ENCODE results near the gene GTPBP2. TPM values are rescaled to one million over a fixed set of nuclear protein-coding genes. Genes with fewer than 3 reads are reported as not detected.

Gene GTPBP2
- total RNA-seq, 1 experiment from 2014 or later: 70.8 TPM

GRCh38 chr6:43629505-43630300, 639 bp upstream of the GTPBP2 start:
- Histone ChIP-seq H3K4me3 (peak overlapping the region; percentile 93), H3K9me2 (ENCODE audit: insufficient read depth) (no peaks in the 10 kb centered on the region), H3K4me1 (replicated peaks; ENCODE audit: insufficient read depth) (peaks cover 34% of the 10 kb centered on the region), H4K20me1 (ENCODE audit: insufficient read depth) (no peaks in the 10 kb centered on the region), H3K27ac (peak overlapping the region; percentile 97), H3K4me2 (peak overlapping the region; percentile 85), H3K36me3 (ENCODE audit: low read depth) (peaks cover 21% of the 10 kb centered on the region), H3K79me2 (ENCODE audit: low read depth) (peaks cover 36% of the 10 kb centered on the region), H3K27me3 (ENCODE audit: insufficient read depth, low read depth) (no peaks in the 10 kb centered on the region), H3F3A (ENCODE audit: insufficient read depth, low read depth) (peaks cover 45% of the 10 kb centered on the region), H3K9me3 (ENCODE audit: insufficient read depth, low read depth) (no peaks in the 10 kb centered on the region), H2AFZ (peak overlapping the region; percentile 75)
- TF ChIP-seq CTCF (conservative IDR thresholded peaks at IDR 0.05): no peak
- TSS peak; percentile 48 for BruUV-seq (replicated peaks)
- ChIA-PET CTCF (interaction anchor here (0.6 to 1.3 kb wide), 4 partner anchors 141 to 462 kb away, joined by 3 to 6 read pairs (median 4); partner anchors contain the start of gene VEGFA), POLR2A (ENCODE audit: unreplicated experiment) (interaction anchor here (0.5 to 0.8 kb wide), 15 partner anchors 36 to 1065 kb away, joined by 3 to 35 read pairs (median 5); partner anchors contain the start of genes HSP90AB1 and VEGFA)
- intact Hi-C loops (cut with micrococcal nuclease; ENCODE audit: unreplicated experiment): loop anchor here (2.0 to 5.0 kb wide), 3 partner anchors 38 to 457 kb away; partner anchors contain the start of genes SRF and VEGFA
- DNase-seq: peak; percentile 96 to 97

GRCh38 chr6:43628393-43629103, 516 bp downstream of the GTPBP2 start:
- H3K36me3 ChIP-seq (ENCODE audit: low read depth): peaks cover 32% of the 10 kb centered on the region
- ChIA-PET POLR2A (ENCODE audit: unreplicated experiment) (interaction anchor here (0.6 to 0.7 kb wide), 4 partner anchors 37 to 406 kb away, joined by 3 to 35 read pairs (median 6); no protein-coding TSS in a partner anchor), CTCF (interaction anchor here (1.0 kb wide), 1 partner anchor 144 kb away, joined by 4 read pairs; no protein-coding TSS in a partner anchor)
- no peaks in the 10 kb centered on the region for H3K9me3 ChIP-seq (ENCODE audit: insufficient read depth, low read depth)
- no peaks in the 10 kb centered on the region for H3K9me2 ChIP-seq (ENCODE audit: insufficient read depth)
- intact Hi-C loops (cut with micrococcal nuclease; ENCODE audit: unreplicated experiment): loop anchor here (5.0 kb wide), 1 partner anchor 456 kb away; the partner anchor contains the start of gene SRF
- peak overlapping the region; percentile 79 for H3K4me2 ChIP-seq
- no TSS peak for BruUV-seq (replicated peaks)
- peaks cover 36% of the 10 kb centered on the region for H3K79me2 ChIP-seq (ENCODE audit: low read depth)
- H3K27me3 ChIP-seq (ENCODE audit: insufficient read depth, low read depth): no peaks in the 10 kb centered on the region
- no peaks in the 10 kb centered on the region for H4K20me1 ChIP-seq (ENCODE audit: insufficient read depth)
- H3K27ac ChIP-seq: peak overlapping the region; percentile 96
- H3F3A ChIP-seq (ENCODE audit: insufficient read depth, low read depth): peaks cover 44% of the 10 kb centered on the region
- peaks cover 34% of the 10 kb centered on the region for H3K4me1 ChIP-seq (replicated peaks; ENCODE audit: insufficient read depth)
- 0 out of 2 replicates have a peak overlapping the region, but pooled peaks have one; percentile 49 for H2AFZ ChIP-seq
- DNase-seq: peak; percentile 43 to 55
- TF ChIP-seq CTCF (conservative IDR thresholded peaks at IDR 0.05): no peak
- TF ChIP-seq EZH2 (IDR thresholded peaks at IDR 0.05; ENCODE audit: low read depth): no peak
- H3K4me3 ChIP-seq: peak overlapping the region; percentile 93

Measured in PC-9 (cell line).